ENCODE measurements around the gene CLTCL1.
"Not testable (repeated sequence)": the region's sequence is repeated elsewhere in the genome, so short reads cannot be mapped to it uniquely, and the experiment has no call there.

Gene CLTCL1

GRCh38 chr22:19289475-19290161 lies 1.9 kb downstream of the CLTCL1 start:
- TF ChIP-seq CTCF (IDR thresholded peaks at IDR 0.05; ENCODE audit: low read depth, low read length), result no peak
- no peak overlapping the region for H3K4me3 ChIP-seq (ENCODE audit: low read depth, low read length)

- no peak for TF ChIP-seq CTCF (IDR thresholded peaks at IDR 0.05; ENCODE audit: low read depth, low read length)
- H3K4me3 ChIP-seq (ENCODE audit: low read depth, low read length), result no peak overlapping the region
Observed at GRCh38 chr22:19287889-19288288, 3.6 kb downstream of the CLTCL1 start.

GRCh38 chr22:19287076-19287707 lies 4.3 kb downstream of the CLTCL1 start:
- H3K4me3 ChIP-seq (ENCODE audit: low read depth, low read length), result no peak overlapping the region
- TF ChIP-seq CTCF (IDR thresholded peaks at IDR 0.05; ENCODE audit: low read depth, low read length), result no peak

GRCh38 chr22:19285831-19286230 lies 5.7 kb downstream of the CLTCL1 start:
- no peak for TF ChIP-seq CTCF (IDR thresholded peaks at IDR 0.05; ENCODE audit: low read depth, low read length)
- H3K4me3 ChIP-seq (ENCODE audit: low read depth, low read length), result no peak overlapping the region

- H3K4me3 ChIP-seq (ENCODE audit: low read depth, low read length), result not testable (repeated sequence)
Observed at GRCh38 chr22:19279143-19279542, 12.4 kb downstream of the CLTCL1 start.

- H3K4me3 ChIP-seq (ENCODE audit: low read depth, low read length), result no peak overlapping the region
- TF ChIP-seq CTCF (IDR thresholded peaks at IDR 0.05; ENCODE audit: low read depth, low read length), result no peak
Observed at GRCh38 chr22:19277785-19278184, 13.7 kb downstream of the CLTCL1 start.

GRCh38 chr22:19275919-19276600 lies 15.5 kb downstream of the CLTCL1 start:
- TF ChIP-seq CTCF (IDR thresholded peaks at IDR 0.05; ENCODE audit: low read depth, low read length), result no peak
- no peak overlapping the region for H3K4me3 ChIP-seq (ENCODE audit: low read depth, low read length)
